H9 (cell line): ENCODE measurements around the gene DDX6. TPM values are rescaled to one million over a fixed set of nuclear protein-coding genes. Genes with fewer than 3 reads are reported as not detected.

Source experiments
- DNase-seq: peaks from one replicate; pipeline ENCODE4 v3.0.0-alpha.2; 2017
- H2AFZ ChIP-seq: one replicate; pipeline ENCODE4 v1.6.1; 2013; ENCODE audit warnings: mild to moderate bottlenecking, low read length, control low read depth, moderate library complexity
- H2AK5ac ChIP-seq: 2 replicates; pipeline ENCODE4 v1.6.1; 2013; ENCODE audit warnings: low read length, control low read depth, mixed read lengths; ENCODE audit not compliant: insufficient read length
- H2BK120ac ChIP-seq: one replicate; pipeline ENCODE4 v1.6.1; 2013; ENCODE audit warnings: low read depth, mild to moderate bottlenecking, low read length, control low read depth, inconsistent platforms; ENCODE audit not compliant: poor library complexity, severe bottlenecking
- H2BK12ac ChIP-seq: 2 replicates; pipeline ENCODE4 v1.6.1; 2013; ENCODE audit warnings: low read length, control low read depth, mixed read lengths, low read depth; ENCODE audit not compliant: insufficient read length
- H2BK15ac ChIP-seq: 2 replicates; pipeline ENCODE4 v1.6.1; 2013; ENCODE audit warnings: low read depth, low read length, control low read depth
- H2BK20ac ChIP-seq: one replicate; pipeline ENCODE4 v1.6.1; 2013; ENCODE audit warnings: low read depth, mild to moderate bottlenecking, low read length, control low read depth, inconsistent platforms; ENCODE audit not compliant: poor library complexity, severe bottlenecking
- H2BK5ac ChIP-seq: 2 replicates; pipeline ENCODE4 v1.6.1; 2013; ENCODE audit warnings: low read length, control low read depth, mixed read lengths; ENCODE audit not compliant: insufficient read length
- H3K14ac ChIP-seq: 2 replicates; pipeline ENCODE4 v1.6.1; 2013; ENCODE audit warnings: low read length, control low read depth; ENCODE audit not compliant: insufficient read depth
- H3K18ac ChIP-seq: 2 replicates; pipeline ENCODE4 v1.6.1; 2013; ENCODE audit warnings: low read depth, mild to moderate bottlenecking, mixed read lengths, low read length, control low read depth; ENCODE audit not compliant: insufficient read length
- H3K23ac ChIP-seq: 2 replicates; pipeline ENCODE4 v1.6.1; 2013; ENCODE audit warnings: low read length, control low read depth, mixed read lengths, low read depth; ENCODE audit not compliant: insufficient read length
- H3K23me2 ChIP-seq: 2 replicates; pipeline ENCODE4 v1.6.1; 2013; ENCODE audit warnings: low read depth, mild to moderate bottlenecking, mixed read lengths, low read length, control low read depth; ENCODE audit not compliant: insufficient read length, poor library complexity, severe bottlenecking
- H3K27ac ChIP-seq: 2 replicates; pipeline ENCODE4 v1.5.1; 2013; ENCODE audit warnings: low read length, control low read depth, mixed read lengths, low read depth; ENCODE audit not compliant: insufficient read length
- H3K27me3 ChIP-seq: 2 replicates; pipeline ENCODE4 v1.6.1; 2013; ENCODE audit warnings: low read length, control low read depth, inconsistent platforms; ENCODE audit not compliant: insufficient read depth
- H3K4ac ChIP-seq: 2 replicates; pipeline ENCODE4 v1.6.1; 2013; ENCODE audit warnings: low read depth, mild to moderate bottlenecking, control low read depth, inconsistent platforms, low read length, moderate library complexity
- H3K4me1 ChIP-seq: 2 replicates; pipeline ENCODE4 v1.6.1; 2013; ENCODE audit warnings: low read length, control low read depth, inconsistent platforms; ENCODE audit not compliant: insufficient read depth
- H3K4me2 ChIP-seq: 2 replicates; pipeline ENCODE4 v1.6.1; 2013; ENCODE audit warnings: low read length, control low read depth, mixed read lengths; ENCODE audit not compliant: insufficient read length, insufficient read depth
- H3K56ac ChIP-seq: 2 replicates; pipeline ENCODE4 v1.6.1; 2013; ENCODE audit warnings: low read depth, mild to moderate bottlenecking, mixed read lengths, low read length, control low read depth; ENCODE audit not compliant: insufficient read length
- H3K79me1 ChIP-seq: 2 replicates; pipeline ENCODE4 v1.6.1; 2013; ENCODE audit warnings: low read depth, mild to moderate bottlenecking, moderate library complexity, low read length, control low read depth, inconsistent platforms; ENCODE audit not compliant: insufficient read depth, poor library complexity, severe bottlenecking
- H3K79me2 ChIP-seq: 2 replicates; pipeline ENCODE4 v1.6.1; 2013; ENCODE audit warnings: low read length, control low read depth, inconsistent platforms; ENCODE audit not compliant: insufficient read depth
- H3K9ac ChIP-seq: 2 replicates; pipeline ENCODE4 v1.6.1; 2013; ENCODE audit warnings: low read length, control low read depth, mixed read lengths; ENCODE audit not compliant: insufficient read length; ENCODE audit errors: extremely low read depth
- H3K9me3 ChIP-seq: one replicate; pipeline ENCODE4 v1.6.1; 2013; ENCODE audit warnings: low read depth, low read length, inconsistent platforms; ENCODE audit not compliant: control insufficient read depth
- H3T11ph ChIP-seq: one replicate; pipeline ENCODE4 v1.6.1; 2013; ENCODE audit warnings: mild to moderate bottlenecking, low read length, control low read depth, inconsistent platforms
- H4K20me1 ChIP-seq: one replicate; pipeline ENCODE4 v1.6.1; 2013; ENCODE audit not compliant: control insufficient read depth, insufficient read length, insufficient read depth
- H4K5ac ChIP-seq: 2 replicates; pipeline ENCODE4 v1.6.1; 2013; ENCODE audit warnings: low read depth, mild to moderate bottlenecking, mixed read lengths, low read length, control low read depth; ENCODE audit not compliant: insufficient read length
- H4K8ac ChIP-seq: replicated peaks from 2 replicates; pipeline ENCODE4 v1.6.1; 2013; ENCODE audit warnings: low read length, control low read depth, mixed read lengths, low read depth; ENCODE audit not compliant: insufficient read length
- H4K91ac ChIP-seq: 2 replicates; pipeline ENCODE4 v1.6.1; 2013; ENCODE audit warnings: low read depth, mild to moderate bottlenecking, moderate library complexity, mixed read lengths, low read length, control low read depth; ENCODE audit not compliant: insufficient read length
- H3K27ac Mint-ChIP-seq, 3 experiments: 2 replicates in 2 of 3; 3 replicates in 1 of 3; pipeline ENCODE4 v1.8.0; 2020 to 2021; ENCODE audit warnings: mixed read lengths in 3 of 3, mild to moderate bottlenecking in 1 of 3, moderate library complexity in 1 of 3
- H3K27me3 Mint-ChIP-seq: 2 replicates; pipeline ENCODE4 v1.8.0; 2021; ENCODE audit warnings: low read depth, mild to moderate bottlenecking, moderate library complexity, mixed read lengths
- H3K36me3 Mint-ChIP-seq, 3 experiments: 2 replicates in 2 of 3; 3 replicates in 1 of 3; pipeline ENCODE4 v1.8.0; 2020 to 2021; ENCODE audit warnings: low read depth in 3 of 3, mixed read lengths in 3 of 3; ENCODE audit not compliant: insufficient read depth in 1 of 3
- H3K4me1 Mint-ChIP-seq, 2 experiments: 2 replicates each; pipeline ENCODE4 v1.8.0; 2020; ENCODE audit warnings: mixed read lengths in 2 of 2
- H3K4me3 Mint-ChIP-seq, 2 experiments: 2 replicates in 1 of 2; 3 replicates in 1 of 2; pipeline ENCODE4 v1.8.0; 2020 to 2021; ENCODE audit warnings: mild to moderate bottlenecking in 2 of 2, mixed read lengths in 2 of 2, moderate library complexity in 1 of 2
- H3K9me3 Mint-ChIP-seq, 2 experiments: 2 replicates in 1 of 2; 3 replicates in 1 of 2; pipeline ENCODE4 v1.8.0; 2020; ENCODE audit warnings: mild to moderate bottlenecking in 2 of 2, mixed read lengths in 2 of 2, moderate library complexity in 1 of 2
- CTCF ChIP-seq: fragments of 200-600 bp; sonication (generic); conservative IDR thresholded peaks from 3 replicates; pipeline ENCODE4 v1.8.0; 2021; ENCODE audit warnings: antibody characterized with exemption, mild to moderate bottlenecking
- WGBS: extraction: QIAGEN DNeasy Blood & Tissue Kit; methylation state at CpG from one replicate; pipeline ENCODE4 v1.1.7; 2013; ENCODE audit warnings: missing lambda C conversion rate, low lambda C conversion rate, mixed read lengths; ENCODE audit not compliant: insufficient read length; ENCODE audit errors: extremely low coverage; 5-methylcytosine and 5-hydroxymethylcytosine counted together
- total RNA-seq: library from RNA; stranded (reverse); gene quantifications from 2 replicates; pipeline ENCODE4 v1.2.1, GENCODE V29; 2021

Gene DDX6
- total RNA-seq, 1 experiment from 2014 or later: 221 TPM

DNA sequence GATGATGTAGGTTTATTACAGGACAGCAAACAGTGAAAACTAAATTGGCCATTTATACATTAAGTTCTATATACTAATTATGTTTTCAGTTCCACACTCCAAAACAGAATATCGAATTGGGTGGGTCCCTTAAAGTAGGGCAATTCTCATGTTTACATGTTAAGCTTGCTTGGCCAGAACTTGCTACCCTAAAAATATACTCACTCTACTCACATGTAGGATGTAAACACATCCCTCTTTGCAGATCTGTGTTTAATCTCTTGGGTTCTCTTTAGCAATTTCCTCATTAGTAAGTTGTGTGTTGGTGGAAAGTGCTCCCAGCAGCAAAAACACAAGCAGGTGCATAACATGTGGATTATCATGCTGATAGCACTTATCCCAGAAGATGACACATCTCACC is 22.6 kb upstream of the DDX6 start:
- Histone ChIP-seq H3K79me1 (no peaks in the 10 kb centered on the region), H2AK5ac (no peak overlapping the region), H3T11ph (no peak overlapping the region), H3K18ac (no peak overlapping the region), H3K23me2 (no peaks in the 10 kb centered on the region), H3K27ac (no peak overlapping the region), H2BK20ac (no peak overlapping the region), H3K4me2 (no peak overlapping the region), H2AFZ (no peak overlapping the region), H4K91ac (no peak overlapping the region), H2BK15ac (no peak overlapping the region), H2BK5ac (no peak overlapping the region), H2BK12ac (no peak overlapping the region), H3K4me1 (no peaks in the 10 kb centered on the region), H3K79me2 (no peaks in the 10 kb centered on the region), H2BK120ac (no peak overlapping the region), H3K9me3 (no peaks in the 10 kb centered on the region), H3K56ac (no peak overlapping the region), H3K4ac (no peak overlapping the region), H3K9ac (no peak overlapping the region), H4K8ac (no peak overlapping the region), H4K5ac (no peak overlapping the region), H3K23ac (no peak overlapping the region), H3K14ac (no peak overlapping the region), H4K20me1 (no peaks in the 10 kb centered on the region), H3K27me3 (no peaks in the 10 kb centered on the region)
- H3K4me3 Mint-ChIP-seq: no peak overlapping the region
- H3K27ac Mint-ChIP-seq: no peak overlapping the region
- no peaks in the 10 kb centered on the region for H3K36me3 Mint-ChIP-seq
- no peaks in the 10 kb centered on the region for H3K9me3 Mint-ChIP-seq
- H3K27me3 Mint-ChIP-seq: peaks cover 1% of the 10 kb centered on the region; the same call in 1 of the 2 replicates
- no peak for TF ChIP-seq CTCF
- DNase-seq: no peak
- H3K4me1 Mint-ChIP-seq: no peaks in the 10 kb centered on the region
- WGBS: no CpG with 5 or more reads among the region's 1 CpG
